Limb (tissue), 2 donors: ENCODE measurements around the gene LGALS9B.
"Not testable (repeated sequence)": the region's sequence is repeated elsewhere in the genome, so short reads cannot be mapped to it uniquely, and the experiment has no call there.

Source experiments
- DNase-seq, 2 donors: peaks; one replicate each; pipeline ENCODE4 v3.0.0-alpha.2; 2016; ENCODE audit errors: extremely low spot score in 2 of 2

Gene LGALS9B

GRCh38 chr17:20467447-20467846 lies at the start of gene LGALS9B:
LGALS9B (minus strand) TSS chr17:20467539; CDS start chr17:20467470, 69 bp downstream.
- DNase-seq = not testable (repeated sequence)

GRCh38 chr17:20516986-20517385 lies 49.6 kb upstream of the LGALS9B start:
- DNase-seq = not testable (repeated sequence)

- not testable (repeated sequence) for DNase-seq
Observed at GRCh38 chr17:20515099-20515498, 47.8 kb upstream of the LGALS9B start.

- DNase-seq = not testable (repeated sequence)
Observed at GRCh38 chr17:20513539-20513938, 46.2 kb upstream of the LGALS9B start.

GRCh38 chr17:20512378-20512777 lies 45.0 kb upstream of the LGALS9B start:
- DNase-seq = not testable (repeated sequence)

- not testable (repeated sequence) for DNase-seq
Observed at GRCh38 chr17:20511778-20512177, 44.4 kb upstream of the LGALS9B start.

GRCh38 chr17:20505333-20505732 lies 38.0 kb upstream of the LGALS9B start:
- DNase-seq = not testable (repeated sequence)

GRCh38 chr17:20504388-20505066 lies 37.2 kb upstream of the LGALS9B start:
- DNase-seq = not testable (repeated sequence)

- DNase-seq = not testable (repeated sequence)
Observed at GRCh38 chr17:20501896-20502295, 34.6 kb upstream of the LGALS9B start.

GRCh38 chr17:20500346-20500745 lies 33.0 kb upstream of the LGALS9B start:
- not testable (repeated sequence) for DNase-seq

- DNase-seq = not testable (repeated sequence)
Observed at GRCh38 chr17:20495420-20495819, 28.1 kb upstream of the LGALS9B start.

GRCh38 chr17:20494735-20495134 lies 27.4 kb upstream of the LGALS9B start:
- DNase-seq = not testable (repeated sequence)

- DNase-seq = not testable (repeated sequence)
Observed at GRCh38 chr17:20494147-20494546, 26.8 kb upstream of the LGALS9B start.

- not testable (repeated sequence) for DNase-seq
Observed at GRCh38 chr17:20492971-20493370, 25.6 kb upstream of the LGALS9B start.

GRCh38 chr17:20492099-20492498 lies 24.8 kb upstream of the LGALS9B start:
- DNase-seq = not testable (repeated sequence)

GRCh38 chr17:20484930-20485329 lies 17.6 kb upstream of the LGALS9B start:
- DNase-seq = not testable (repeated sequence)

GRCh38 chr17:20479889-20480591 lies 12.7 kb upstream of the LGALS9B start:
- DNase-seq = peak in 1 of 2 donors; percentile 18

GRCh38 chr17:20477398-20478071 lies 10.2 kb upstream of the LGALS9B start:
- DNase-seq = not testable (repeated sequence)

GRCh38 chr17:20475137-20475831 lies 7.9 kb upstream of the LGALS9B start:
- not testable (repeated sequence) for DNase-seq

GRCh38 chr17:20474081-20474480 lies 6.7 kb upstream of the LGALS9B start:
- DNase-seq = not testable (repeated sequence)

- not testable (repeated sequence) for DNase-seq
Observed at GRCh38 chr17:20469946-20470345, 2.6 kb upstream of the LGALS9B start.
